GM12878 (cell line): ENCODE results near the gene IFT27.

Experiments used
- BRCA1 ChIP-seq: IDR thresholded peaks from 2 replicates; pipeline ENCODE4 v1.6.1; 2011; ENCODE audit warnings: low read depth, low read length, improper control_type of control experiment
- CEBPB ChIP-seq, 2 experiments: fragments of 150-350 bp in 1 of 2; IDR thresholded peaks; 2 replicates each; pipeline ENCODE4 v1.6.1; 2012 to 2014; ENCODE audit warnings: low read depth in 2 of 2, low read length in 2 of 2, borderline replicate concordance in 1 of 2, inconsistent platforms in 1 of 2
- CHD2 ChIP-seq: IDR thresholded peaks from 2 replicates; pipeline ENCODE4 v1.6.1; 2011; ENCODE audit warnings: low read depth, low read length, improper control_type of control experiment, borderline replicate concordance
- CTCF ChIP-seq, 3 experiments: IDR thresholded peaks in 2 of 3; conservative IDR thresholded peaks in 1 of 3; 2 replicates each; pipeline ENCODE4 v1.5.1; 2011; ENCODE audit warnings: low read depth in 3 of 3, low read length in 3 of 3, mild to moderate bottlenecking in 3 of 3, control low read depth in 2 of 3, moderate library complexity in 2 of 3, inconsistent platforms in 1 of 3, mixed read lengths in 1 of 3; ENCODE audit not compliant: control insufficient read depth in 2 of 3, insufficient read depth in 1 of 3; ENCODE audit errors: extremely low read depth in 1 of 3
- EGR1 ChIP-seq, 2 experiments: IDR thresholded peaks; 1 replicate in 1 of 2; 2 replicates in 1 of 2; pipeline ENCODE4 v1.6.1; 2011 to 2012; ENCODE audit warnings: low read depth in 2 of 2, low read length in 2 of 2, borderline replicate concordance in 1 of 2, mild to moderate bottlenecking in 1 of 2, moderate library complexity in 1 of 2
- EP300 ChIP-seq, 2 experiments: fragments of 150-350 bp in 1 of 2; IDR thresholded peaks; 2 replicates each; pipeline ENCODE4 v1.6.1; 2011 to 2012; ENCODE audit warnings: low read depth in 2 of 2, low read length in 2 of 2, borderline replicate concordance in 1 of 2, improper control_type of control experiment in 1 of 2, inconsistent platforms in 1 of 2; ENCODE audit not compliant: control insufficient read depth in 1 of 2
- NFIC ChIP-seq: IDR thresholded peaks from 2 replicates; pipeline ENCODE4 v1.6.1; 2012; ENCODE audit warnings: low read depth, mild to moderate bottlenecking, inconsistent platforms, low read length, moderate library complexity
- PAX8 ChIP-seq: fragments of 450-650 bp; IDR thresholded peaks from 2 replicates; pipeline ENCODE4 v1.6.1; 2017; ENCODE audit warnings: mild to moderate bottlenecking, moderate library complexity
- SMC3 ChIP-seq: IDR thresholded peaks from 2 replicates; pipeline ENCODE4 v1.6.1; 2011; ENCODE audit warnings: low read length, improper control_type of control experiment, borderline replicate concordance
- SPI1 ChIP-seq: IDR thresholded peaks from 2 replicates; pipeline ENCODE4 v1.6.1; 2011; ENCODE audit warnings: low read depth, mild to moderate bottlenecking, low read length, moderate library complexity, borderline replicate concordance; ENCODE audit not compliant: insufficient read depth
- TAF1 ChIP-seq: IDR thresholded peaks from 2 replicates; pipeline ENCODE4 v1.6.1; 2011; ENCODE audit warnings: mild to moderate bottlenecking, low read depth, low read length, borderline replicate concordance
- USF1 ChIP-seq: IDR thresholded peaks from 2 replicates; pipeline ENCODE4 v1.6.1; 2011; ENCODE audit warnings: borderline replicate concordance, low read depth, mild to moderate bottlenecking, moderate library complexity, mixed read lengths, low read length; ENCODE audit not compliant: insufficient read depth; ENCODE audit errors: extremely low read length
- USF2 ChIP-seq: IDR thresholded peaks from 2 replicates; pipeline ENCODE4 v1.6.1; 2011; ENCODE audit warnings: low read depth, low read length, improper control_type of control experiment, borderline replicate concordance

GRCh38 chr22:36743011-36743410 is 32.9 kb downstream of the IFT27 start:
- no peak for TF ChIP-seq CTCF (IDR thresholded peaks at IDR 0.05 in 2 of 3, conservative IDR thresholded peaks at IDR 0.05 in 1 of 3; ENCODE audit: control insufficient read depth in 2 of 3, extremely low read depth in 1 of 3, insufficient read depth in 1 of 3, low read depth in 3 of 3, low read length in 3 of 3)
- no peak for TF ChIP-seq USF2
- no peak for TF ChIP-seq SMC3
- TF ChIP-seq SPI1 = no peak
- no peak for TF ChIP-seq TAF1
- TF ChIP-seq EGR1 (IDR thresholded peaks at IDR 0.05; ENCODE audit: borderline replicate concordance in 1 of 2, low read depth in 2 of 2, low read length in 2 of 2) = no peak
- TF ChIP-seq CEBPB (IDR thresholded peaks at IDR 0.05; ENCODE audit: borderline replicate concordance in 1 of 2, low read depth in 2 of 2, low read length in 2 of 2) = no peak
- TF ChIP-seq BRCA1 = no peak
- TF ChIP-seq PAX8 = no peak
- no peak for TF ChIP-seq CHD2
- TF ChIP-seq NFIC = no peak
- no peak for TF ChIP-seq EP300 (IDR thresholded peaks at IDR 0.05; ENCODE audit: borderline replicate concordance in 1 of 2, control insufficient read depth in 1 of 2, low read depth in 2 of 2, low read length in 2 of 2)
- TF ChIP-seq USF1 = no peak
